Suprapubic skin (tissue), 3 donors: ENCODE data around the gene LITAFD.

ENCODE experiments used
- EP300 ChIP-seq: sonication (generic); formaldehyde crosslinking; IDR thresholded peaks from one replicate; pipeline ENCODE4 v1.6.1; 2017; ENCODE audit warnings: antibody characterized with exemption
- POLR2A ChIP-seq, 2 donors: fragments of 450-650 bp; IDR thresholded peaks; one replicate each; pipeline ENCODE4 v1.6.1; 2017; ENCODE audit warnings: antibody characterized with exemption in 2 of 2, mild to moderate bottlenecking in 2 of 2, moderate library complexity in 2 of 2
- TF ChIP-seq, protein P1 (sequence below), 2 donors: fragments of 200-600 bp in 1 of 2; fragments of 450-650 bp in 1 of 2; sonication (generic) in 1 of 2; IDR thresholded peaks; one replicate each; pipeline ENCODE4 v1.5.1; 2016 to 2019; ENCODE audit warnings: antibody characterized with exemption in 2 of 2, mild to moderate bottlenecking in 1 of 2, moderate library complexity in 1 of 2

- no peak for TF ChIP-seq POLR2A (IDR thresholded peaks at IDR 0.05)
- TF ChIP-seq EP300, result no peak
- TF ChIP-seq, protein P1, sequence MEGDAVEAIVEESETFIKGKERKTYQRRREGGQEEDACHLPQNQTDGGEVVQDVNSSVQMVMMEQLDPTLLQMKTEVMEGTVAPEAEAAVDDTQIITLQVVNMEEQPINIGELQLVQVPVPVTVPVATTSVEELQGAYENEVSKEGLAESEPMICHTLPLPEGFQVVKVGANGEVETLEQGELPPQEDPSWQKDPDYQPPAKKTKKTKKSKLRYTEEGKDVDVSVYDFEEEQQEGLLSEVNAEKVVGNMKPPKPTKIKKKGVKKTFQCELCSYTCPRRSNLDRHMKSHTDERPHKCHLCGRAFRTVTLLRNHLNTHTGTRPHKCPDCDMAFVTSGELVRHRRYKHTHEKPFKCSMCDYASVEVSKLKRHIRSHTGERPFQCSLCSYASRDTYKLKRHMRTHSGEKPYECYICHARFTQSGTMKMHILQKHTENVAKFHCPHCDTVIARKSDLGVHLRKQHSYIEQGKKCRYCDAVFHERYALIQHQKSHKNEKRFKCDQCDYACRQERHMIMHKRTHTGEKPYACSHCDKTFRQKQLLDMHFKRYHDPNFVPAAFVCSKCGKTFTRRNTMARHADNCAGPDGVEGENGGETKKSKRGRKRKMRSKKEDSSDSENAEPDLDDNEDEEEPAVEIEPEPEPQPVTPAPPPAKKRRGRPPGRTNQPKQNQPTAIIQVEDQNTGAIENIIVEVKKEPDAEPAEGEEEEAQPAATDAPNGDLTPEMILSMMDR (IDR thresholded peaks at IDR 0.05), result no peak
Observed at GRCh38 chr16:8845699-8846298, 36.4 kb upstream of the LITAFD start.
